HG03432 (cell line): ENCODE measurements around the gene PIGZ.

ENCODE experiments used
- ATAC-seq: cut with Tn5 transposase; IDR thresholded peaks from one replicate; pipeline ENCODE4 v1.9.1; 2021; ENCODE audit warnings: mild to moderate bottlenecking, moderate library complexity; ENCODE audit not compliant: unreplicated experiment

The PIGZ gene

GRCh38 chr3:196968233-196969133, at the start of gene PIGZ:
Gene PIGZ (minus strand): TSS chr3:196968833. CDS start chr3:196952031, 16,802 bp downstream.
- ATAC-seq = peak; percentile 72

GRCh38 chr3:197017003-197017402, 48.4 kb upstream of the PIGZ start:
- no peak for ATAC-seq

GRCh38 chr3:197015790-197016736, 47.4 kb upstream of the PIGZ start:
- no peak for ATAC-seq

GRCh38 chr3:197014942-197015575, 46.4 kb upstream of the PIGZ start:
- ATAC-seq = no peak

GRCh38 chr3:197014024-197014423, 45.4 kb upstream of the PIGZ start:
- ATAC-seq = no peak

- no peak for ATAC-seq
These were observed 43.9 kb upstream of the PIGZ start for GRCh38 chr3:197012540-197012883.

GRCh38 chr3:197011780-197012539, 43.3 kb upstream of the PIGZ start:
- ATAC-seq = no peak

- ATAC-seq = no peak
These were observed 42.1 kb upstream of the PIGZ start for GRCh38 chr3:197010556-197011351.

- no peak for ATAC-seq
These were observed 40.9 kb upstream of the PIGZ start for GRCh38 chr3:197009532-197010019.

- ATAC-seq = no peak
These were observed 40.0 kb upstream of the PIGZ start for GRCh38 chr3:197008436-197009209.

- ATAC-seq = no peak
These were observed 39.3 kb upstream of the PIGZ start for GRCh38 chr3:197007953-197008352.

- no peak for ATAC-seq
These were observed 38.8 kb upstream of the PIGZ start for GRCh38 chr3:197007296-197007940.

GRCh38 chr3:197006860-197007259, 38.2 kb upstream of the PIGZ start:
- no peak for ATAC-seq

GRCh38 chr3:197006446-197006845, 37.8 kb upstream of the PIGZ start:
- no peak for ATAC-seq

GRCh38 chr3:197003461-197004385, 35.1 kb upstream of the PIGZ start:
- peak; percentile 12 for ATAC-seq

GRCh38 chr3:197002701-197003454, 34.2 kb upstream of the PIGZ start:
- ATAC-seq = peak; percentile 75
